ENCODE data around the gene ABO. TPM values are rescaled to one million over a fixed set of nuclear protein-coding genes. Genes with fewer than 3 reads are reported as not detected.

ABO gene
- total and polyA plus RNA-seq, 2 donors (not counting 1 experiment from before 2014, with no cell fraction given): not detected

- H3K4me3 Mint-ChIP-seq: no peak overlapping the region
- Histone ChIP-seq H3K9ac (ENCODE audit: low read length) (no peak overlapping the region), H3K4me3 (ENCODE audit: control extremely low read depth in 1 of 5, extremely low read depth in 1 of 5, insufficient read depth in 1 of 5, low read depth in 2 of 5, low read length in 4 of 5) (no peak overlapping the region), H3K9me3 (ENCODE audit: control extremely low read depth in 1 of 3, control insufficient read depth in 2 of 3, insufficient read depth in 1 of 3, low read length in 2 of 3) (peaks cover 0 to 8% (median 0%) of the 10 kb centered on the region in 3 donors), H3K4me1 (ENCODE audit: control insufficient read depth in 2 of 2, insufficient read depth in 2 of 2, low read length in 2 of 2) (no peaks in the 10 kb centered on the region), H3K4me2 (replicated peaks; ENCODE audit: low read depth, low read length, poor library complexity, severe bottlenecking) (no peak overlapping the region), H3K27ac (ENCODE audit: low read length in 2 of 2) (no peak overlapping the region), H2AFZ (ENCODE audit: insufficient read depth, low read depth, low read length, poor library complexity, severe bottlenecking) (no peak overlapping the region), H3K36me3 (replicated peaks in 1 of 2; ENCODE audit: control extremely low read depth in 1 of 2, control insufficient read depth in 1 of 2, extremely low read depth in 1 of 2, insufficient read depth in 2 of 2, low read length in 1 of 2) (peaks cover 0 to 1% of the 10 kb centered on the region in 2 experiments), H3K27me3 (replicated peaks in 1 of 4; ENCODE audit: control extremely low read depth in 1 of 4, control insufficient read depth in 3 of 4, insufficient read depth in 4 of 4, low read length in 3 of 4) (no peaks in the 10 kb centered on the region), H3K79me2 (ENCODE audit: control insufficient read depth, insufficient read depth, low read length) (no peaks in the 10 kb centered on the region), H4K20me1 (ENCODE audit: control insufficient read depth, insufficient read depth, low read length, poor library complexity, severe bottlenecking) (no peaks in the 10 kb centered on the region)
- CTCF ChIA-PET: no interaction called here
- intact Hi-C loops (cut with micrococcal nuclease): no loop called here
- no peak overlapping the region for H3K27ac Mint-ChIP-seq
- no peak for ATAC-seq (ENCODE audit: low read depth)
- H3K4me1 Mint-ChIP-seq: no peaks in the 10 kb centered on the region
- H3K9me3 Mint-ChIP-seq (ENCODE audit: insufficient read depth): no peaks in the 10 kb centered on the region
- 61% methylated on average over 14 of the region's 14 CpGs for WGBS (ENCODE audit: insufficient coverage)
- peaks cover 4% of the 10 kb centered on the region for H3K27me3 Mint-ChIP-seq
- POLR2A ChIA-PET: interaction anchor here (0.6 kb wide), 1 partner anchor 172 kb away, joined by 3 read pairs; no protein-coding TSS in a partner anchor
- TF ChIP-seq EZH2 (IDR thresholded peaks at IDR 0.05; ENCODE audit: borderline replicate concordance, insufficient read depth, low read depth, low read length, poor library complexity, severe bottlenecking) (no peak), CTCF (IDR thresholded peaks at IDR 0.05) (no peak)
- no peak for DNase-seq
These were observed 47.7 kb upstream of the ABO start for GRCh38 chr9:133322701-133323100.

- Histone ChIP-seq H3K79me2 (ENCODE audit: control insufficient read depth, insufficient read depth, low read length) (no peaks in the 10 kb centered on the region), H3K36me3 (replicated peaks in 1 of 2; ENCODE audit: control extremely low read depth in 1 of 2, control insufficient read depth in 1 of 2, extremely low read depth in 1 of 2, insufficient read depth in 2 of 2, low read length in 1 of 2) (no peaks in the 10 kb centered on the region), H3K27me3 (replicated peaks in 1 of 4; ENCODE audit: control extremely low read depth in 1 of 4, control insufficient read depth in 3 of 4, insufficient read depth in 4 of 4, low read length in 3 of 4) (no peaks in the 10 kb centered on the region), H3K4me1 (ENCODE audit: control insufficient read depth in 2 of 2, insufficient read depth in 2 of 2, low read length in 2 of 2) (no peaks in the 10 kb centered on the region), H3K9me3 (ENCODE audit: control extremely low read depth in 1 of 3, control insufficient read depth in 2 of 3, insufficient read depth in 1 of 3, low read length in 2 of 3) (peaks cover 0 to 8% (median 0%) of the 10 kb centered on the region in 3 donors), H3K27ac (ENCODE audit: low read length in 2 of 2) (no peak overlapping the region), H4K20me1 (ENCODE audit: control insufficient read depth, insufficient read depth, low read length, poor library complexity, severe bottlenecking) (no peaks in the 10 kb centered on the region), H3K4me3 (ENCODE audit: control extremely low read depth in 1 of 5, extremely low read depth in 1 of 5, insufficient read depth in 1 of 5, low read depth in 2 of 5, low read length in 4 of 5) (no peak overlapping the region), H2AFZ (ENCODE audit: insufficient read depth, low read depth, low read length, poor library complexity, severe bottlenecking) (no peak overlapping the region), H3K9ac (ENCODE audit: low read length) (no peak overlapping the region), H3K4me2 (replicated peaks; ENCODE audit: low read depth, low read length, poor library complexity, severe bottlenecking) (no peak overlapping the region)
- no peak overlapping the region for H3K4me3 Mint-ChIP-seq
- no peak for TF ChIP-seq CTCF (IDR thresholded peaks at IDR 0.05)
- no peak for TF ChIP-seq EZH2 (IDR thresholded peaks at IDR 0.05; ENCODE audit: borderline replicate concordance, insufficient read depth, low read depth, low read length, poor library complexity, severe bottlenecking)
- ChIA-PET POLR2A (no interaction called here), CTCF (no interaction called here)
- H3K27me3 Mint-ChIP-seq: peaks cover 4% of the 10 kb centered on the region
- intact Hi-C loops (cut with micrococcal nuclease): no loop called here
- ATAC-seq (ENCODE audit: low read depth): no peak
- no peaks in the 10 kb centered on the region for H3K9me3 Mint-ChIP-seq (ENCODE audit: insufficient read depth)
- 86% methylated on average over 5 of the region's 13 CpGs for WGBS (ENCODE audit: insufficient coverage)
- H3K27ac Mint-ChIP-seq: no peak overlapping the region
- no peaks in the 10 kb centered on the region for H3K4me1 Mint-ChIP-seq
- no peak for DNase-seq
These were observed 46.5 kb upstream of the ABO start for GRCh38 chr9:133321411-133321935.

Data from B cell (primary cell).